Endothelial cell of umbilical vein (primary cell): ENCODE measurements around the gene OSBPL5. TPM values are rescaled to one million over a fixed set of nuclear protein-coding genes. Genes with fewer than 3 reads are reported as not detected.

Source experiments
- BruUV-seq: library from RNA; stranded (reverse); fragments of 400-500 nt; replicated peaks from 2 replicates; lab custom pipeline; 2021; lab: Mats Ljungman, UMichigan
- CTCF ChIA-PET: fragments of 300-600, 350-600 bp; sonication (Branson Sonifier 250); formaldehyde crosslinking; loops from one replicate; lab custom pipeline; 2021; ENCODE audit warnings: antibody characterized with exemption, inconsistent platforms; lab: Charles Lee
- POLR2A ChIA-PET: fragments of 300-600, 350-600 bp; sonication (Branson Sonifier 250); formaldehyde crosslinking; loops from one replicate; lab custom pipeline; 2021; ENCODE audit warnings: antibody characterized with exemption, inconsistent platforms; lab: Charles Lee
- DNase-seq: peaks from one replicate; pipeline ENCODE4 v3.0.0-alpha.2; 2011; ENCODE audit warnings: low read depth, low spot score
- FAIRE-seq: peaks from 2 replicates; lab custom pipeline; 2011; peaks lifted over from hg19 to GRCh38; lab: Jason Lieb, UNC
- H2AFZ ChIP-seq: 2 replicates; pipeline ENCODE4 v1.6.0; 2012; ENCODE audit warnings: low read depth, low read length, control low read depth, inconsistent platforms
- H3K27ac ChIP-seq: 2 replicates; pipeline ENCODE4 v1.5.1; 2011; ENCODE audit warnings: low read depth, mild to moderate bottlenecking, control low read depth, low read length, moderate library complexity; ENCODE audit not compliant: insufficient read depth
- H3K27me3 ChIP-seq, 2 experiments: 2 replicates each; pipeline versions ENCODE4 v1.6.0 to v1.6.1; 2011; ENCODE audit warnings: low read length in 2 of 2, mixed read lengths in 1 of 2; ENCODE audit not compliant: control insufficient read depth in 2 of 2, insufficient read depth in 2 of 2
- H3K36me3 ChIP-seq, 2 experiments: 2 replicates in 1 of 2; 3 replicates in 1 of 2; pipeline ENCODE4 v1.5.1; 2011; ENCODE audit warnings: low read length in 2 of 2, mild to moderate bottlenecking in 1 of 2, moderate library complexity in 1 of 2; ENCODE audit not compliant: control insufficient read depth in 2 of 2, insufficient read depth in 2 of 2; ENCODE audit errors: extremely low read depth in 1 of 2
- H3K4me1 ChIP-seq: 3 replicates; pipeline ENCODE4 v1.5.1; 2011; ENCODE audit warnings: mild to moderate bottlenecking, low read length; ENCODE audit not compliant: control insufficient read depth, insufficient read depth; ENCODE audit errors: extremely low read depth
- H3K4me2 ChIP-seq: 2 replicates; pipeline ENCODE4 v1.6.1; 2011; ENCODE audit warnings: low read length, control low read depth, mixed read lengths; ENCODE audit not compliant: insufficient read depth
- H3K4me3 ChIP-seq, 3 experiments: fragments of 200-600 bp in 1 of 3; sonication (generic), shearing (Covaris generic) in 1 of 3; replicated peaks in 1 of 3; 2 replicates each; pipeline ENCODE4 v1.5.1; 2011 to 2016; ENCODE audit warnings: control low read depth in 3 of 3, low read length in 3 of 3, mild to moderate bottlenecking in 2 of 3, inconsistent platforms in 1 of 3, low read depth in 1 of 3, moderate library complexity in 1 of 3; ENCODE audit not compliant: insufficient read depth in 1 of 3
- H3K79me2 ChIP-seq: 2 replicates; pipeline ENCODE4 v1.6.0; 2012; ENCODE audit warnings: low read length, inconsistent platforms; ENCODE audit not compliant: control insufficient read depth, insufficient read depth
- H3K9ac ChIP-seq: replicated peaks from 2 replicates; pipeline ENCODE3; 2011; ENCODE audit warnings: low read length, control low read depth; ENCODE audit not compliant: insufficient read depth; ENCODE audit errors: extremely low read depth
- H3K9me1 ChIP-seq: replicated peaks from 3 replicates; pipeline ENCODE4 v1.6.0; 2011; ENCODE audit warnings: mild to moderate bottlenecking, low read length; ENCODE audit not compliant: control insufficient read depth, insufficient read depth; ENCODE audit errors: extremely low read depth
- H3K9me3 ChIP-seq: replicated peaks from 2 replicates; pipeline ENCODE4 v1.5.1; 2012; ENCODE audit warnings: low read length, inconsistent platforms; ENCODE audit not compliant: control insufficient read depth, insufficient read depth
- H4K20me1 ChIP-seq: replicated peaks from 2 replicates; pipeline ENCODE3; 2011; ENCODE audit warnings: mild to moderate bottlenecking, low read length; ENCODE audit not compliant: control insufficient read depth, insufficient read depth; ENCODE audit errors: extremely low read depth
- CTCF ChIP-seq, 2 donors: IDR thresholded peaks; 1 replicate in 1 of 2; 2 replicates in 1 of 2; pipeline ENCODE4 v1.5.1; 2011; ENCODE audit warnings: low read length in 2 of 2, mild to moderate bottlenecking in 2 of 2, moderate library complexity in 2 of 2, control low read depth in 1 of 2, inconsistent platforms in 1 of 2, low read depth in 1 of 2; ENCODE audit not compliant: insufficient read depth in 1 of 2; ENCODE audit errors: extremely low read depth in 1 of 2
- EZH2 ChIP-seq: IDR thresholded peaks from 2 replicates; pipeline ENCODE4 v1.6.1; 2012; ENCODE audit warnings: borderline replicate concordance, low read depth, mild to moderate bottlenecking, moderate library complexity, low read length, inconsistent platforms; ENCODE audit not compliant: severe bottlenecking
- FOS ChIP-seq: IDR thresholded peaks from 2 replicates; pipeline ENCODE4 v1.6.1; 2011; ENCODE audit warnings: mild to moderate bottlenecking, low read length, moderate library complexity, borderline replicate concordance; ENCODE audit not compliant: insufficient read depth
- GATA2 ChIP-seq: IDR thresholded peaks from 2 replicates; pipeline ENCODE4 v1.7.0; 2011; ENCODE audit warnings: low read depth, mild to moderate bottlenecking, moderate library complexity, mixed read lengths, low read length; ENCODE audit not compliant: insufficient read length, insufficient read depth
- JUN ChIP-seq: IDR thresholded peaks from 2 replicates; pipeline ENCODE4 v1.6.1; 2011; ENCODE audit warnings: borderline replicate concordance, low read depth; ENCODE audit not compliant: insufficient read length, insufficient read depth
- MAX ChIP-seq: IDR thresholded peaks from 2 replicates; pipeline ENCODE4 v1.6.1; 2011; ENCODE audit not compliant: insufficient read depth, insufficient read length
- MYC ChIP-seq: IDR thresholded peaks from one replicate; pipeline ENCODE4 v1.6.1; 2011; ENCODE audit warnings: mild to moderate bottlenecking, low read depth, low read length
- POLR2A ChIP-seq: IDR thresholded peaks from 2 replicates; pipeline ENCODE4 v1.6.1; 2012; ENCODE audit warnings: low read depth, mild to moderate bottlenecking, control low read depth, low read length
- POLR2AphosphoS5 ChIP-seq: IDR thresholded peaks from 2 replicates; pipeline ENCODE4 v1.6.1; 2012; ENCODE audit warnings: low read depth, mild to moderate bottlenecking, control low read depth, low read length, moderate library complexity; ENCODE audit not compliant: insufficient read depth
- dilution Hi-C: fragments of 300-500 bp; cut with MboI; formaldehyde crosslinking; loops from one replicate; pipeline ENCODE4 v1.15.0; 2019; ENCODE audit warnings: low sequenced_read_pairs; ENCODE audit not compliant: extremely low pct_ligation_motif_present
- intact Hi-C: fragments of 100-400 bp; cut with micrococcal nuclease; formaldehyde crosslinking; loops from one replicate; pipeline ENCODE4 v1.10.0; 2022
- polyA plus RNA-seq, 4 experiments: library from polyadenylated mRNA; depleted of rRNA in 3 of 4; stranded (reverse) in 3 of 4; unstranded in 1 of 4; fragments of >200 nt; gene quantifications; 2 replicates each; pipeline versions ENCODE4 v1.2.1 to v1.2.3, GENCODE V29; 2011 to 2012; ENCODE audit warnings: missing spikeins in 1 of 4
- total RNA-seq: library from RNA; stranded (reverse); gene quantifications from 2 replicates; pipeline ENCODE4 v1.2.3, GENCODE V29; 2021

OSBPL5 gene
- total and polyA plus RNA-seq, 2 donors (not counting 3 experiments of a cell fraction or from before 2014, with no cell fraction given): 8.7 to 37.7 TPM

- H3K27ac ChIP-seq: no peak overlapping the region
- no TSS peak for BruUV-seq
- dilution Hi-C loops (no loop called here), intact Hi-C loops (no loop called here)
- TF ChIP-seq POLR2AphosphoS5 (no peak), EZH2 (no peak), CTCF (IDR thresholded peaks at IDR 0.05; ENCODE audit: extremely low read depth in 1 of 2, insufficient read depth in 1 of 2, low read depth in 1 of 2, low read length in 2 of 2) (peak; percentile 3 to 29)
- H3K79me2 ChIP-seq: peaks cover 79% of the 10 kb centered on the region
- H3K4me3 ChIP-seq: no peak overlapping the region
- ChIA-PET POLR2A (no interaction called here), CTCF (interaction anchor here (0.7 to 2.1 kb wide), 6 partner anchors 8 to 116 kb away, joined by 3 to 8 read pairs (median 3); partner anchors contain the start of gene PHLDA2)
- FAIRE-seq (no peak), DNase-seq (no peak)
- H3K27me3 ChIP-seq: no peaks in the 10 kb centered on the region
- no peak overlapping the region for H3K9ac ChIP-seq
- H3K36me3 ChIP-seq: peaks cover 0 to 7% of the 10 kb centered on the region in 2 experiments
- no peak overlapping the region for H2AFZ ChIP-seq
- no peaks in the 10 kb centered on the region for H3K9me1 ChIP-seq
- peaks cover 19% of the 10 kb centered on the region for H3K4me1 ChIP-seq
- H3K4me2 ChIP-seq: no peak overlapping the region
- H3K9me3 ChIP-seq: no peaks in the 10 kb centered on the region
- no peaks in the 10 kb centered on the region for H4K20me1 ChIP-seq
Measured at GRCh38 chr11:3046190-3046589, 118.9 kb downstream of the OSBPL5 start.

DNA sequence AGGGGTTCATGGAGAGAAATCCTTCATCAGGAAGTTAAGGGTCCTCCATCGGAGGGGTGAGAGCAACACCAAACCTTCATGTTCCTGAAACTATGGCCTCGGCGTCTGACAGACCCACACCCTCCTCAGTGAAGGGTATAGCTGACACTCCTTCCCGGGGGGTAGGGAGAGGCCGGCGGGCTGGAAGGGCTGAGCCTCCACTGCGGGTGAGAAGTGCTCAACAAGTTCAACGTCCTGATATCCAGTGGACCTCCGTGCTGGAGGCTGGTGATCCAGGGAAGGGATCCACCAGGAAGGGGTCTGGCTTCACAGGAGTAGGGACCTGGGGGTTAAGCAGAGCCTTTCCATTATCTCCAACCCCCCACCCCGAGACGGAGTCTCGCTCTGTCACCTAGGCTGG is 120.2 kb downstream of the OSBPL5 start:
- ChIA-PET CTCF (interaction anchor here (1.2 to 2.2 kb wide), 2 partner anchors 8 to 47 kb away, joined by 3 to 12 read pairs; no protein-coding TSS in a partner anchor), POLR2A (no interaction called here)
- no peak overlapping the region for H2AFZ ChIP-seq
- no peak overlapping the region for H3K27ac ChIP-seq
- DNase-seq (no peak), FAIRE-seq (no peak)
- peaks cover 66% of the 10 kb centered on the region for H3K79me2 ChIP-seq
- H3K36me3 ChIP-seq: peaks cover 0 to 10% of the 10 kb centered on the region in 2 experiments
- H3K4me2 ChIP-seq: no peak overlapping the region
- no peaks in the 10 kb centered on the region for H3K9me1 ChIP-seq
- H3K4me1 ChIP-seq: peaks cover 15% of the 10 kb centered on the region
- no TSS peak for BruUV-seq
- dilution Hi-C loops (no loop called here), intact Hi-C loops (no loop called here)
- H4K20me1 ChIP-seq: no peaks in the 10 kb centered on the region
- no peak overlapping the region for H3K4me3 ChIP-seq
- no peak for TF ChIP-seq POLR2A
- TF ChIP-seq POLR2AphosphoS5: no peak
- no peak for TF ChIP-seq EZH2
- TF ChIP-seq JUN: no peak
- no peak for TF ChIP-seq MYC
- TF ChIP-seq MAX: no peak
- no peak for TF ChIP-seq CTCF (IDR thresholded peaks at IDR 0.05; ENCODE audit: extremely low read depth in 1 of 2, insufficient read depth in 1 of 2, low read depth in 1 of 2, low read length in 2 of 2)
- TF ChIP-seq FOS: no peak
- no peak for TF ChIP-seq GATA2
- H3K27me3 ChIP-seq: no peaks in the 10 kb centered on the region
- no peak overlapping the region for H3K9ac ChIP-seq
- H3K9me3 ChIP-seq: no peaks in the 10 kb centered on the region
